IMR-90 (cell line): ENCODE data around the gene ZFAND2B. TPM values are rescaled to one million over a fixed set of nuclear protein-coding genes. Genes with fewer than 3 reads are reported as not detected.

Experiments used
- polyA plus RNA-seq, 3 experiments: library from polyadenylated mRNA; depleted of rRNA; stranded (reverse); fragments of >200 nt; gene quantifications; 2 replicates each; pipeline ENCODE4 v1.2.3, GENCODE V29; 2012; ENCODE audit warnings: low replicate concordance in 1 of 3
- total RNA-seq: library from RNA; depleted of rRNA; stranded (reverse); fragments of >200 nt; gene quantifications from 2 replicates; pipeline ENCODE4 v1.2.3, GENCODE V29; 2012; rRNA removed

The ZFAND2B gene
- total and polyA plus RNA-seq, 2 of the 4 experiments (the other 2 are of a cell fraction): 25.5 to 38.3 TPM

Other genes with a start within 250 kb of the ZFAND2B start
- gene CDK5R2, start 247.1 kb upstream of the ZFAND2B start, total RNA-seq: not detected in 2 replicates
- gene CDK5R2, start 247.1 kb upstream of the ZFAND2B start, polyA plus RNA-seq (2012; rRNA removed): not detected in 2 replicates
- not detected in 2 replicates for gene FEV, start 221.6 kb upstream of the ZFAND2B start, total RNA-seq
- not detected in 2 replicates for gene FEV, start 221.6 kb upstream of the ZFAND2B start, polyA plus RNA-seq (2012; rRNA removed)
- not detected in 2 replicates for gene CRYBA2, start 213.4 kb upstream of the ZFAND2B start, total RNA-seq
- gene CRYBA2, start 213.4 kb upstream of the ZFAND2B start, polyA plus RNA-seq (2012; rRNA removed): not detected in 2 replicates
- not detected in 2 replicates for gene CFAP65, start 165.3 kb upstream of the ZFAND2B start, total RNA-seq
- gene CFAP65, start 165.3 kb upstream of the ZFAND2B start, polyA plus RNA-seq (2012; rRNA removed): not detected in 2 replicates
- gene IHH, start 145.9 kb upstream of the ZFAND2B start, total RNA-seq: not detected in 2 replicates
- gene IHH, start 145.9 kb upstream of the ZFAND2B start, polyA plus RNA-seq (2012; rRNA removed): not detected in 2 replicates
- 15.3 and 23.1 TPM in 2 replicates for gene NHEJ1, start 46.0 kb upstream of the ZFAND2B start, total RNA-seq
- 11.9 and 12.5 TPM in 2 replicates for gene NHEJ1, start 46.0 kb upstream of the ZFAND2B start, polyA plus RNA-seq (2012; rRNA removed)
- gene SLC23A3, start 36.8 kb upstream of the ZFAND2B start, total RNA-seq: under 0.01 and 0.18 TPM in 2 replicates
- gene SLC23A3, start 36.8 kb upstream of the ZFAND2B start, polyA plus RNA-seq (2012; rRNA removed): 0.43 and 0.65 TPM in 2 replicates
- gene CNPPD1, start 29.9 kb upstream of the ZFAND2B start, total RNA-seq: 11.1 and 11.9 TPM in 2 replicates
- gene CNPPD1, start 29.9 kb upstream of the ZFAND2B start, polyA plus RNA-seq (2012; rRNA removed): 29.2 and 31.9 TPM in 2 replicates
- 39.2 and 51.1 TPM in 2 replicates for gene RETREG2, start 28.5 kb upstream of the ZFAND2B start, total RNA-seq
- 45.1 and 45.2 TPM in 2 replicates for gene RETREG2, start 28.5 kb upstream of the ZFAND2B start, polyA plus RNA-seq (2012; rRNA removed)
- gene ABCB6, start 12.2 kb downstream of the ZFAND2B start, total RNA-seq: 10.8 and 12.5 TPM in 2 replicates
- 24.3 and 24.7 TPM in 2 replicates for gene ABCB6, start 12.2 kb downstream of the ZFAND2B start, polyA plus RNA-seq (2012; rRNA removed)
- gene ATG9A, start 22.9 kb downstream of the ZFAND2B start, total RNA-seq: 27.8 and 35.1 TPM in 2 replicates
- 58.3 and 59.7 TPM in 2 replicates for gene ATG9A, start 22.9 kb downstream of the ZFAND2B start, polyA plus RNA-seq (2012; rRNA removed)
- gene ANKZF1, start 23.0 kb downstream of the ZFAND2B start, total RNA-seq: 18.3 and 18.6 TPM in 2 replicates
- 29.1 and 33.8 TPM in 2 replicates for gene ANKZF1, start 23.0 kb downstream of the ZFAND2B start, polyA plus RNA-seq (2012; rRNA removed)
- gene GLB1L, start 38.7 kb downstream of the ZFAND2B start, total RNA-seq: 3.6 and 4.1 TPM in 2 replicates
- gene GLB1L, start 38.7 kb downstream of the ZFAND2B start, polyA plus RNA-seq (2012; rRNA removed): 5.7 and 6.2 TPM in 2 replicates
- gene STK16, start 38.7 kb downstream of the ZFAND2B start, total RNA-seq: 35.0 and 44.4 TPM in 2 replicates
- 40.3 and 50.1 TPM in 2 replicates for gene STK16, start 38.7 kb downstream of the ZFAND2B start, polyA plus RNA-seq (2012; rRNA removed)
- not detected in 2 replicates for gene TUBA4B, start 46.5 kb downstream of the ZFAND2B start, total RNA-seq
- not detected in 2 replicates for gene TUBA4B, start 46.5 kb downstream of the ZFAND2B start, polyA plus RNA-seq (2012; rRNA removed)
- gene TUBA4A, start 47.1 kb downstream of the ZFAND2B start, total RNA-seq: 21.9 and 26.1 TPM in 2 replicates
- 30.3 and 35.6 TPM in 2 replicates for gene TUBA4A, start 47.1 kb downstream of the ZFAND2B start, polyA plus RNA-seq (2012; rRNA removed)
- gene DNAJB2, start 72.6 kb downstream of the ZFAND2B start, total RNA-seq: 30.6 and 43.0 TPM in 2 replicates
- gene DNAJB2, start 72.6 kb downstream of the ZFAND2B start, polyA plus RNA-seq (2012; rRNA removed): 45.8 and 50.7 TPM in 2 replicates
- 4.4 and 5.2 TPM in 2 replicates for gene PTPRN, start 102.6 kb downstream of the ZFAND2B start, total RNA-seq
- gene PTPRN, start 102.6 kb downstream of the ZFAND2B start, polyA plus RNA-seq (2012; rRNA removed): 21.4 and 22.0 TPM in 2 replicates
- gene RESP18, start 126.0 kb downstream of the ZFAND2B start, total RNA-seq: not detected in 2 replicates
- gene RESP18, start 126.0 kb downstream of the ZFAND2B start, polyA plus RNA-seq (2012; rRNA removed): not detected in 2 replicates
- 74.7 and 89.4 TPM in 2 replicates for gene DNPEP, start 181.1 kb downstream of the ZFAND2B start, total RNA-seq
- gene DNPEP, start 181.1 kb downstream of the ZFAND2B start, polyA plus RNA-seq (2012; rRNA removed): 74.2 and 75.1 TPM in 2 replicates
- 3.3 and 4.3 TPM in 2 replicates for gene DES, start 211.6 kb downstream of the ZFAND2B start, total RNA-seq
- 4.0 and 4.9 TPM in 2 replicates for gene DES, start 211.6 kb downstream of the ZFAND2B start, polyA plus RNA-seq (2012; rRNA removed)
- gene SPEG, start 228.1 kb downstream of the ZFAND2B start, total RNA-seq: 6.8 and 7.8 TPM in 2 replicates
- 81.6 and 109 TPM in 2 replicates for gene SPEG, start 228.1 kb downstream of the ZFAND2B start, polyA plus RNA-seq (2012; rRNA removed)